ENCODE measurements around the gene TIRAP. TPM values are rescaled to one million over a fixed set of nuclear protein-coding genes. Genes with fewer than 3 reads are reported as not detected.

Gene TIRAP
- total and polyA plus RNA-seq, 11 donors: 4.0 to 9.5 (median 6.1) TPM

GRCh38 chr11:126339863-126340434 lies 57.1 kb downstream of the TIRAP start:
- DNase-seq: peak; percentile 76 to 87 (median 81)
- peaks cover 0 to 53% (median 27%) of the 10 kb centered on the region in 9 donors for H3K36me3 ChIP-seq
- peak overlapping the region in 10 of 12 donors; percentile 18 to 73 (median 62) for H3K27ac ChIP-seq
- H3K4me3 ChIP-seq: no peak overlapping the region
- H3K4me1 ChIP-seq: peaks cover 0 to 64% (median 39%) of the 10 kb centered on the region in 12 donors
- WGBS, 4 donors: 34 to 57% (median 45%) methylated on average over 11 of the region's 11 CpGs
- ATAC-seq: peak; percentile 52 to 88 (median 74)
- H3K27me3 ChIP-seq: no peaks in the 10 kb centered on the region
- no peak for TF ChIP-seq CTCF (IDR thresholded peaks at IDR 0.05)
- TF ChIP-seq POLR2A (IDR thresholded peaks at IDR 0.05): no peak
- intact Hi-C loops (cut with DNase I): no loop called here
- no peaks in the 10 kb centered on the region for H3K9me3 ChIP-seq

- H3K27me3 ChIP-seq: no peaks in the 10 kb centered on the region
- peak in 2 of 5 donors; percentile 1 to 11 for DNase-seq
- H3K36me3 ChIP-seq: peaks cover 0 to 61% (median 27%) of the 10 kb centered on the region in 9 donors
- no peak for TF ChIP-seq CTCF (IDR thresholded peaks at IDR 0.05)
- no peak for TF ChIP-seq POLR2A (IDR thresholded peaks at IDR 0.05)
- WGBS, 4 donors: 83 to 90% (median 86%) methylated on average over 7 of the region's 7 CpGs
- peak overlapping the region in 6 of 12 donors; percentile 42 to 73 (median 66) for H3K27ac ChIP-seq
- no peak overlapping the region for H3K4me3 ChIP-seq
- intact Hi-C loops (cut with DNase I): no loop called here
- no peaks in the 10 kb centered on the region for H3K9me3 ChIP-seq
- peaks cover 0 to 65% (median 42%) of the 10 kb centered on the region in 12 donors for H3K4me1 ChIP-seq
- ATAC-seq: no peak
Measured at GRCh38 chr11:126340960-126341606, 58.2 kb downstream of the TIRAP start.

- peaks cover 0 to 65% (median 42%) of the 10 kb centered on the region in 12 donors for H3K4me1 ChIP-seq
- TF ChIP-seq CTCF (IDR thresholded peaks at IDR 0.05): no peak
- TF ChIP-seq POLR2A (IDR thresholded peaks at IDR 0.05): no peak
- H3K27me3 ChIP-seq: no peaks in the 10 kb centered on the region
- ATAC-seq (no peak), DNase-seq (peak in 2 of 5 donors; percentile 11 to 16)
- H3K4me3 ChIP-seq: no peak overlapping the region
- no peak overlapping the region for H3K27ac ChIP-seq
- intact Hi-C loops (cut with DNase I): no loop called here
- 59 to 90% (median 68%) methylated on average over 3 of the region's 3 CpGs for WGBS, 4 donors
- peaks cover 0 to 61% (median 27%) of the 10 kb centered on the region in 9 donors for H3K36me3 ChIP-seq
- no peaks in the 10 kb centered on the region for H3K9me3 ChIP-seq
Measured at GRCh38 chr11:126341760-126342161, 58.9 kb downstream of the TIRAP start.

GRCh38 chr11:126343051-126343450 lies 60.2 kb downstream of the TIRAP start:
- H3K27me3 ChIP-seq: no peaks in the 10 kb centered on the region
- no peak overlapping the region for H3K27ac ChIP-seq
- DNase-seq (peak in 2 of 5 donors; percentile 23 to 26), ATAC-seq (no peak)
- peaks cover 2 to 63% (median 46%) of the 10 kb centered on the region in 12 donors for H3K4me1 ChIP-seq
- no peak for TF ChIP-seq CTCF (IDR thresholded peaks at IDR 0.05)
- no peak for TF ChIP-seq POLR2A (IDR thresholded peaks at IDR 0.05)
- WGBS, 4 donors: 94 to 96% (median 95%) methylated on average over 12 to 16 of the region's 16 CpGs
- no peaks in the 10 kb centered on the region for H3K9me3 ChIP-seq
- H3K4me3 ChIP-seq: no peak overlapping the region
- intact Hi-C loops (cut with DNase I): no loop called here
- H3K36me3 ChIP-seq: peaks cover 0 to 60% (median 27%) of the 10 kb centered on the region in 9 donors

Data from heart left ventricle (tissue), 16 donors.